Adrenal gland (tissue), 5 donors: ENCODE results near the gene SEC24A.

ENCODE experiments used
- POLR2A ChIP-seq, 2 donors: fragments of 450-650 bp; IDR thresholded peaks; one replicate each; pipeline ENCODE4 v1.6.1; 2017; ENCODE audit warnings: antibody characterized with exemption in 2 of 2, mild to moderate bottlenecking in 2 of 2, moderate library complexity in 1 of 2
- TF ChIP-seq, protein P1 (sequence below), 6 experiments: fragments of 450-650 bp in 4 of 6; fragments of 200-600 bp in 2 of 6; sonication (generic) in 1 of 6; IDR thresholded peaks; 1 replicate in 5 of 6; 2 replicates in 1 of 6; pipeline versions ENCODE4 v1.5.1 to v1.8.0; 2016 to 2021; ENCODE audit warnings: antibody characterized with exemption in 6 of 6, mild to moderate bottlenecking in 2 of 6, moderate library complexity in 1 of 6
- donor health status: DM: no; HTN: no; CAD: no.

DNA sequence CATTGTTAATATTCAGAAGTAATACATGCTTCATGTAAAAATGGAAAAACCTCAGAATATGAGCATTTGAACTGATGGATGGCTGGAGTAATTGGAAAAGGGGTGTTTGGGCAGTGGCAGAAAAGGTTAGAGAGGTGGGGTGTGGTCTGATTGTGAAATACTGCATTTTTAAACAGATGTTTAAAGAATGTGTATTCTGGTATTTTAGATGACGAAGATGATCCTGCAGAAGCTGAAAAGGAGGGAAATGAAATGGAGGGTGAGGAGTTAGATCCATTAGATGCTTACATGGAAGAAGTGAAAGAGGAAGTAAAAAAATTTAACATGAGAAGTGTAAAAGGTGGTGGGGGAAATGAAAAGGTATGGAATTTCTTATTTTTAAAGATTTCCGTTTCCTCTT lies 128.8 kb downstream of the SEC24A start:
- no peak for TF ChIP-seq POLR2A (IDR thresholded peaks at IDR 0.05)
- TF ChIP-seq, protein P1, sequence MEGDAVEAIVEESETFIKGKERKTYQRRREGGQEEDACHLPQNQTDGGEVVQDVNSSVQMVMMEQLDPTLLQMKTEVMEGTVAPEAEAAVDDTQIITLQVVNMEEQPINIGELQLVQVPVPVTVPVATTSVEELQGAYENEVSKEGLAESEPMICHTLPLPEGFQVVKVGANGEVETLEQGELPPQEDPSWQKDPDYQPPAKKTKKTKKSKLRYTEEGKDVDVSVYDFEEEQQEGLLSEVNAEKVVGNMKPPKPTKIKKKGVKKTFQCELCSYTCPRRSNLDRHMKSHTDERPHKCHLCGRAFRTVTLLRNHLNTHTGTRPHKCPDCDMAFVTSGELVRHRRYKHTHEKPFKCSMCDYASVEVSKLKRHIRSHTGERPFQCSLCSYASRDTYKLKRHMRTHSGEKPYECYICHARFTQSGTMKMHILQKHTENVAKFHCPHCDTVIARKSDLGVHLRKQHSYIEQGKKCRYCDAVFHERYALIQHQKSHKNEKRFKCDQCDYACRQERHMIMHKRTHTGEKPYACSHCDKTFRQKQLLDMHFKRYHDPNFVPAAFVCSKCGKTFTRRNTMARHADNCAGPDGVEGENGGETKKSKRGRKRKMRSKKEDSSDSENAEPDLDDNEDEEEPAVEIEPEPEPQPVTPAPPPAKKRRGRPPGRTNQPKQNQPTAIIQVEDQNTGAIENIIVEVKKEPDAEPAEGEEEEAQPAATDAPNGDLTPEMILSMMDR (IDR thresholded peaks at IDR 0.05), result no peak
